CD14-positive monocyte (primary cell): ENCODE measurements around the gene ABCC3. TPM values are rescaled to one million over a fixed set of nuclear protein-coding genes. Genes with fewer than 3 reads are reported as not detected.

Source experiments
- DNase-seq, 3 donors: peaks; one replicate each; pipeline ENCODE4 v3.0.0-alpha.2; 2011 to 2022
- H2AFZ ChIP-seq: 2 replicates; pipeline ENCODE4 v1.6.0; 2012; ENCODE audit warnings: mild to moderate bottlenecking, low read depth, low read length, inconsistent platforms; ENCODE audit not compliant: insufficient read depth, poor library complexity, severe bottlenecking
- H3K27ac ChIP-seq, 2 donors: 1 replicate in 1 of 2; 2 replicates in 1 of 2; pipeline ENCODE4 v1.5.1; 2012 to 2013; ENCODE audit warnings: low read length in 2 of 2, control low read depth in 1 of 2, inconsistent platforms in 1 of 2, low read depth in 1 of 2, mild to moderate bottlenecking in 1 of 2
- H3K27me3 ChIP-seq, 2 donors: one replicate each; pipeline versions ENCODE4 v1.6.0 to v1.6.1; 2011 to 2013; ENCODE audit warnings: low read length in 2 of 2; ENCODE audit not compliant: control insufficient read depth in 2 of 2, insufficient read depth in 2 of 2
- H3K36me3 ChIP-seq, 2 donors: replicated peaks in 1 of 2; 1 replicate in 1 of 2; 2 replicates in 1 of 2; pipeline versions ENCODE4 v1.5.1 to v1.6.1; 2012 to 2013; ENCODE audit warnings: low read length in 2 of 2, control low read depth in 1 of 2, inconsistent platforms in 1 of 2, mild to moderate bottlenecking in 1 of 2; ENCODE audit not compliant: insufficient read depth in 2 of 2, control insufficient read depth in 1 of 2
- H3K4me1 ChIP-seq, 2 donors: 1 replicate in 1 of 2; 2 replicates in 1 of 2; pipeline versions ENCODE4 v1.5.1 to v1.6.1; 2012 to 2013; ENCODE audit warnings: low read length in 2 of 2, control low read depth in 1 of 2, inconsistent platforms in 1 of 2, mild to moderate bottlenecking in 1 of 2, moderate library complexity in 1 of 2; ENCODE audit not compliant: insufficient read depth in 2 of 2, control insufficient read depth in 1 of 2
- H3K4me2 ChIP-seq: replicated peaks from 2 replicates; pipeline ENCODE3; 2012; ENCODE audit warnings: low read length, moderate library complexity, mild to moderate bottlenecking; ENCODE audit not compliant: poor library complexity, severe bottlenecking; ENCODE audit errors: extremely low read depth
- H3K4me3 ChIP-seq, 3 experiments: fragments of 200-600 bp in 1 of 3; sonication (generic) in 1 of 3; replicated peaks in 1 of 3; 1 replicate in 2 of 3; 2 replicates in 1 of 3; pipeline ENCODE4 v1.5.1; 2011 to 2013; ENCODE audit warnings: low read length in 3 of 3, mild to moderate bottlenecking in 3 of 3, control low read depth in 2 of 3, low read depth in 2 of 3, inconsistent platforms in 1 of 3, moderate library complexity in 1 of 3
- H3K79me2 ChIP-seq: 2 replicates; pipeline ENCODE4 v1.6.0; 2012; ENCODE audit warnings: mild to moderate bottlenecking, control low read depth, inconsistent platforms, low read length, moderate library complexity; ENCODE audit not compliant: insufficient read depth
- H3K9ac ChIP-seq: 2 replicates; pipeline ENCODE4 v1.6.0; 2017; ENCODE audit warnings: low read length, mild to moderate bottlenecking; ENCODE audit not compliant: insufficient read depth, poor library complexity, severe bottlenecking
- H3K9me3 ChIP-seq, 2 donors: replicated peaks in 1 of 2; 1 replicate in 1 of 2; 2 replicates in 1 of 2; pipeline versions ENCODE4 v1.5.1 to v1.6.1; 2012 to 2013; ENCODE audit warnings: low read length in 2 of 2, control low read depth in 1 of 2; ENCODE audit not compliant: control insufficient read depth in 1 of 2, insufficient read depth in 1 of 2
- H4K20me1 ChIP-seq: 2 replicates; pipeline ENCODE4 v1.6.0; 2012; ENCODE audit warnings: mild to moderate bottlenecking, low read length, control low read depth, moderate library complexity; ENCODE audit not compliant: insufficient read depth
- H3K27ac Mint-ChIP-seq, 7 donors: one replicate each; pipeline ENCODE4 v1.8.0; 2020; ENCODE audit warnings: mild to moderate bottlenecking in 7 of 7, mixed read lengths in 7 of 7, moderate library complexity in 6 of 7, inconsistent platforms in 2 of 7
- H3K27me3 Mint-ChIP-seq, 3 donors: one replicate each; pipeline ENCODE4 v1.8.0; 2021 to 2022; ENCODE audit warnings: low read depth in 3 of 3, mild to moderate bottlenecking in 3 of 3, mixed read lengths in 3 of 3, moderate library complexity in 3 of 3, inconsistent platforms in 1 of 3
- H3K36me3 Mint-ChIP-seq, 2 donors: one replicate each; pipeline ENCODE4 v1.8.0; 2020; ENCODE audit warnings: mixed read lengths in 2 of 2, inconsistent platforms in 1 of 2, mild to moderate bottlenecking in 1 of 2
- H3K4me1 Mint-ChIP-seq: one replicate; pipeline ENCODE4 v1.8.0; 2020; ENCODE audit warnings: mild to moderate bottlenecking, mixed read lengths
- H3K4me3 Mint-ChIP-seq, 2 donors: one replicate each; pipeline ENCODE4 v1.8.0; 2020; ENCODE audit warnings: mild to moderate bottlenecking in 2 of 2, mixed read lengths in 2 of 2, moderate library complexity in 1 of 2
- H3K9me3 Mint-ChIP-seq, 7 donors: one replicate each; pipeline ENCODE4 v1.8.0; 2020 to 2022; ENCODE audit warnings: mixed read lengths in 7 of 7, mild to moderate bottlenecking in 6 of 7, moderate library complexity in 6 of 7, inconsistent platforms in 2 of 7
- CTCF ChIP-seq: fragments of 200-600 bp; IDR thresholded peaks from one replicate; pipeline ENCODE4 v1.8.0; 2022; ENCODE audit warnings: antibody characterized with exemption, mild to moderate bottlenecking
- WGBS: methylation state at CpG from one replicate; pipeline ENCODE4 v1.1.5; 2013; ENCODE audit warnings: missing lambda C conversion rate; ENCODE audit not compliant: insufficient coverage; 5-methylcytosine and 5-hydroxymethylcytosine counted together
- intact Hi-C, 2 donors: fragments of 100-400 bp; cut with micrococcal nuclease; formaldehyde crosslinking; loops; one replicate each; pipeline versions ENCODE4 v1.15.0 to v1.15.1; 2023
- polyA plus RNA-seq, 3 donors: library from polyadenylated mRNA; depleted of rRNA in 1 of 3; unstranded in 2 of 3; stranded (reverse) in 1 of 3; fragments of 300-500 nt in 2 of 3; fragments of >200 nt in 1 of 3; fragmentation: Illumina TruSeq in 2 of 3; gene quantifications; 1 replicate in 2 of 3; 2 replicates in 1 of 3; pipeline ENCODE4 v1.2.3, GENCODE V29; 2012 to 2021

ABCC3 gene
- polyA plus RNA-seq, 3 donors: 2.7 to 74.5 (median 11.4) TPM

GRCh38 chr17:50612281-50612680 is 22.4 kb upstream of the ABCC3 start:
- peaks cover 5 to 6% of the 10 kb centered on the region in 2 donors for H3K4me1 ChIP-seq
- no peak overlapping the region for H3K27ac Mint-ChIP-seq
- 88% methylated on average over 12 of the region's 12 CpGs for WGBS
- no peaks in the 10 kb centered on the region for H3K79me2 ChIP-seq
- H3K4me3 Mint-ChIP-seq: no peak overlapping the region
- no peak overlapping the region for H2AFZ ChIP-seq
- no peaks in the 10 kb centered on the region for H3K36me3 ChIP-seq
- no peaks in the 10 kb centered on the region for H3K9me3 Mint-ChIP-seq
- peaks cover 6 to 31% (median 19%) of the 10 kb centered on the region in 3 donors for H3K27me3 Mint-ChIP-seq
- no peaks in the 10 kb centered on the region for H3K9me3 ChIP-seq
- DNase-seq: no peak
- intact Hi-C loops: no loop called here
- peaks cover 13% of the 10 kb centered on the region for H3K4me1 Mint-ChIP-seq
- H3K4me2 ChIP-seq: no peak overlapping the region
- H3K4me3 ChIP-seq: no peak overlapping the region
- TF ChIP-seq CTCF: no peak
- no peaks in the 10 kb centered on the region for H3K27me3 ChIP-seq
- H3K9ac ChIP-seq: no peak overlapping the region
- no peak overlapping the region for H3K27ac ChIP-seq
- no peaks in the 10 kb centered on the region for H4K20me1 ChIP-seq
- H3K36me3 Mint-ChIP-seq: no peaks in the 10 kb centered on the region

- Histone ChIP-seq H3K4me2 (no peak overlapping the region), H4K20me1 (no peaks in the 10 kb centered on the region), H3K9ac (no peak overlapping the region), H3K36me3 (no peaks in the 10 kb centered on the region), H2AFZ (no peak overlapping the region), H3K79me2 (no peaks in the 10 kb centered on the region), H3K4me1 (peaks cover 8 to 10% of the 10 kb centered on the region in 2 donors), H3K4me3 (no peak overlapping the region), H3K27me3 (no peaks in the 10 kb centered on the region), H3K9me3 (no peaks in the 10 kb centered on the region), H3K27ac (no peak overlapping the region)
- Mint-ChIP-seq H3K36me3 (no peaks in the 10 kb centered on the region), H3K9me3 (no peaks in the 10 kb centered on the region), H3K27ac (no peak overlapping the region), H3K27me3 (peaks cover 4 to 28% (median 14%) of the 10 kb centered on the region in 3 donors), H3K4me1 (peaks cover 13% of the 10 kb centered on the region), H3K4me3 (peak overlapping the region in 1 of 2 donors; percentile 55)
- WGBS: 58% methylated on average over 12 of the region's 26 CpGs
- intact Hi-C loops: no loop called here
- TF ChIP-seq CTCF: no peak
- DNase-seq: peak; percentile 17 to 19 (median 19)
Observed at GRCh38 chr17:50613007-50613992, 21.4 kb upstream of the ABCC3 start.
